GM18517 (cell line): ENCODE data around the gene GPD1.
"Not testable (repeated sequence)": the region's sequence is repeated elsewhere in the genome, so short reads cannot be mapped to it uniquely, and the experiment has no call there.

Experiments
- ATAC-seq: cut with Tn5 transposase; IDR thresholded peaks from one replicate; pipeline ENCODE4 v1.9.1; 2021; ENCODE audit warnings: mild to moderate bottlenecking, moderate library complexity; ENCODE audit not compliant: unreplicated experiment

Gene GPD1

DNA sequence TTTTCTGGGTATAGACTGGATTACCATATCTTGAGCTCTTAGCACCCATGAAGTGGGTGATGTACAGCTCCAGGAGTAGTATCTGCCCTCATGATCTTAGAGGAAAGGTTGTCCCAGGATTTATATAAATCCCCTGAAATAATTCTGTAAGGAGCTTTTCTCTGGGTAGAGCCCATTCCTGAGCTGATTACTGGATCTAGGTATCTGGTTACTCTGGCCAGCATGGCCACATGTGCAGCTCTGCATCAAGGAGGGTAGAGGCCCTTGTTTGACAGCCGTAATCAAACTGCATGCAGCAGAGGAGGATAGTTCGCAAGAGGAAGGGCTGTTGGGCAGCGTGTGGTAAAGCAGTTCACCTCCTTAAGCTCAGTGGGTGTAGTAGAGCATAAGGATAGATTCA, 16.7 kb downstream of the GPD1 start:
- ATAC-seq, result no peak

DNA sequence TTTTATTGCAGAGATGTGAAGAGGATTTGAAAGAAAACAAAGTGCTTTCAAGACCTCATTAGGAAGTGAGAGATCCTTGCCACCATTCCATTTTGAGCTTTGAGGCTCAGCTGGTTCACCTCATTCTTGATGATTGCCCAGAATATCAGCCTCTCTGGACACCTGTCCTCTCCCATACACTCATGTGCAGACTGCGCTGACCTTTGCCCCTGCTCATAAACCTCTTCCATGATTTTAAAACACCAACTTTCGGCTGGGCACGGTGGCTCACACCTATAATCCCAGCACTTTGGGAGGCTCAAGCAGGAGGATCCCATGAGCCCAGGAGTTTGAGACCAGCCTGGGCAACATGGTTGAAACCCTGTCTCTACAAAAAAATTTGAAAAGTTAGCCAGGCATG, 17.1 kb downstream of the GPD1 start:
- no peak for ATAC-seq

DNA sequence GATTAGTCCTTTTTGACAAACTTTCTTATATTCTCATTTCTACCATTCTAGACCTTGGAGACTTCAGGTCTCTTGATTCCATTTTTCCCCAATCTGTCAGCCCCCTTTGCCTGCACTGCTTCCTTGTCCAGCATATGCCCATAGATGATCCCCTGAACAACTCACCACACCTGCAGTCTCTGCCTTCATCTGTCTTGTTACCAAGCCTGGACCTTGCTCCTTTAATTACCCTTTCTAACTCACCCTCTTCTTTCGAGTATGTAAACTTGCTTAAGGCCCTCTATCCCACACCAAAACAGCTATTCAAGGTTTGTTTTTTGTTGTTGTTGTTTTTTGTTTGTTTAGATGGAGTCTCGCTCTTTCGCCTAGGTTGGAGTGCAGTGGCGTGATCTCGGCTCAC, 17.8 kb downstream of the GPD1 start:
- no peak for ATAC-seq

DNA sequence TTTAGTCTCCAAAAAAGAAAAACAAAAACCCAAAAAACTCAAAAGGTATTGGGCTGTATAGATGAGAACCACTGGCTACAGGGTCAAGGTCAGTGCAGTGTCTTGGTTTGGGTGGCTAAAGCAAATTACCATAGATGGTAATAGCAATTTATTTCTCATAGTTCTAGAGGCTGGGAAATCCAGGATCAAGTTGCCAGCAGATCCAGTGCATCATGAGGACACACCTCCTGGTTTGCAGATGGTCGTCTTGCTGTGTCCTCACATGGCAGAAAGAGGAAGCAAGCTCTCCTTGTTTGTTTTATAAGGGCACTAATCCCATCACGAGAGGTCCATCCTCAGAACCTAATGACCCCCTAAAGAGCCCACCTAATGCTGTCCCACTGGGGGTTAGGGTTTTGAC, 19.4 kb downstream of the GPD1 start:
- ATAC-seq, result no peak

DNA sequence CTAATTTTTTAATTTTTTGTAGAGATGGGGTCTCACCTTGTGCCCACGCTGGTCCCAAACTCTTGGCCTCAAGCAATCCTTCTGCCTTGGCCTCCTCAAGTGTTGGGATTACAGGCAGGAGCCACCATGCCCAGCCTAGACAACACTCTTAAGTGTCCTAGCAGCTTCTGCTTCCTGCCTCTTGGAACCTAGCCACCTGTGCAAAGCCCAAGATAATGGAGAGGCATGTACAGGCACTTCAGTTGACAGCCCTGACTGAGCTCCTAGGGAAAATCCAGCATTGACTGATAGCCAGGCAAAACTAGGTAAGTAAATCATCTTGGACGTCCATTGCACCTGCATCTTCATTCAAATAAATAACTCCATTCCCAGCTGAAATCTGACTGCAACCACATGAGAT, 23.7 kb downstream of the GPD1 start:
- ATAC-seq, result no peak

DNA sequence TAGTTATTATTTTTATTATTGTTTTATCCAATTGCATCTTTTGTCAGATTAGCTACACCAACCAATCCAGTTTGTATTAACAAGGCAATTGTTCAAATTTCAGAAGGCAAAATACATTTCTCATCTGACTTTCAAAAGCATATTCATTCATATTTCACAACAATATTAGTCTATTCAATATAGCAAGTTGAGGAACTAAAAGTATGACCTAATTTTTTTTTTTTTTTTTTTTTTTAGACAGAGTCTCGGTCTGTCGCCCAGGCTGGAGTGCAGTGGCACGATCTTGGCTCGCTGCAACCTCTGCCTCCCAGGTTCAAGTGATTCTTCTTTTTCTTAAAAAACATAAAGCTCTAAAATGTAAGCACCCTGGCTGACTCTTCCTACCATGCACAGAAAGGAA, 25.5 kb downstream of the GPD1 start:
- ATAC-seq, result no peak

DNA sequence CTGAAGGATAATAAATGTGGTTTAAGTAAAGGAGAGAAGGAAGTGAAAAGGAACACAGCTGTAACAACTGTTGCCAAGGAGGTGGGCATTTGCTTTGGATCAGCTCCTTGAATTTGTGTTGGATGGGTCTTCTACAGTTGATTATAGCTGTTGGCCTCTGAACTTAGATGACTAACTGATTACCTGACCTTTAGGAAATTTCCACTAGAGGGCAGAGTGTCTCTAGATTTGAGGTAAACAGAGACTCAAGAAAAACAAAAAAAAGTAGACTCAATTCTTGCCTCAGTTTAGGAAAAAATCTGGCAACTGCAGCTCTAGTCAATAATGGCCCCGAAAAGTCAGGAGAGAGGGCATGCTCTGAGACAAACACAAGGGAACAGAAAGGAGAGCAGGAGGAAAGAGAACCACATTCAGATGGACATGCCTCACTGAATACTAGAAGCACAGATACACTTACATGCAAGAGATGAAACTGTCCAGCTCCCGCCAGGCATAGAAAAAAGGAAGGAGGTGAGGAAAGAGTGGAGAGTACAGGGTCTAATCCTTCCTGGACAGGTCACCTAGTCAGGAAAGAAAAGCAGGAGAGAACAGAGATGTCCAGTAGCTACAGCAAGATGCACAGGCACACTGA, 28.8 kb downstream of the GPD1 start:
- ATAC-seq, result no peak

DNA sequence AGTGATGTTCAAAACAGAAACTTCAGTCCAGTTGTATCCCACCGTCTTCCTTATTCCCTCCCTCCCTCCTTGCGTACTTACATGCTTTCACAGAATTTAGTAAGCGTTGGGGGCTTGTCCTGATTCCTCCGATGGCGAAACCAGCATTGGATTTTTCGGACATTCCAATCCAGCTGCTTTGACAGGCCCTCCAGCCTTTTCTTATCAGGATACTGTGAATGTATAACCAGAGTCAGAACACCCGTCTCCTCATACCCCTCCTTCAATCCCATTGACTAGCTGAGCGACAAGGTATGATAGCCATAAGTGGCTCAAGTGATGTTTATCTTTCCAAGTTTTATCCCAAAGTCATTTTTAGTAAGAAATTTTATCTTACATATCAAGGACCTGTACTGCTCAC, 39.2 kb downstream of the GPD1 start:
- no peak for ATAC-seq

DNA sequence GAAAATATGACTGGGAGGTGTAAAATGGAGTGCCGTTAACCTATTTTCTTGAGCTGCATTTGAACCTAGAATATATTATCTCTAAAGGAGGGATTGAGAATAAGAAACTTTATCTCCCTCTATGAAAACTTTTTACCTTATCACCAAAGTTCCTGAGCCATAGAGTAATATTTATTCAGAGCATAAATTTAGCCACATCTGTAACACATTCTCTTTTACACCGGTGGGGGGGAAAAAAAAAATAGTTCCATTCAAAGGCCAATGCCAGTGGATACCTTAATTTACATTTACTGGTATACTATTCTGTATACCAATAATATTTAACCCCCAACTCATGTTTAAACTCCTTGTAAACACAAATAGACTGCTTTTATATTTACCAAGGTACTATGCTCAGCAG, 41.6 kb downstream of the GPD1 start:
- ATAC-seq, result no peak

DNA sequence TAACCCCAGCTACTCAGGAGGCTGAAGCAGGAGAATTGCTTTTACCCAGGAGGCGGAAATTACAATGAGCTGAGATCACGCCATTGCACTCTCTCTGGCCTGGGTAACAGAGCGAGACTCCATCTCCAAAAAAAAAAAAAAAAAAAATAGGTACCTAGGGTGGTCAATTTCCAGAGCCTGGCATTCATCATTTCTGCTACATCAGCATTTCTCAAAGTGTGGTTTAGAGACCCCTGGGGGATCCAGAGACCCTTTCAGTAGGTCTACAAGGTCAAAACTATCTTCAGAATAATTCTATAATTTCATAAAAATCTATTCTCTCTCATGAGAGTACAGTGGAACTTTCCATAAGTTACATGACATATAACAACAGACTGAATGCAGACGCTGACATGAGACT, 43.5 kb downstream of the GPD1 start:
- ATAC-seq, result no peak

DNA sequence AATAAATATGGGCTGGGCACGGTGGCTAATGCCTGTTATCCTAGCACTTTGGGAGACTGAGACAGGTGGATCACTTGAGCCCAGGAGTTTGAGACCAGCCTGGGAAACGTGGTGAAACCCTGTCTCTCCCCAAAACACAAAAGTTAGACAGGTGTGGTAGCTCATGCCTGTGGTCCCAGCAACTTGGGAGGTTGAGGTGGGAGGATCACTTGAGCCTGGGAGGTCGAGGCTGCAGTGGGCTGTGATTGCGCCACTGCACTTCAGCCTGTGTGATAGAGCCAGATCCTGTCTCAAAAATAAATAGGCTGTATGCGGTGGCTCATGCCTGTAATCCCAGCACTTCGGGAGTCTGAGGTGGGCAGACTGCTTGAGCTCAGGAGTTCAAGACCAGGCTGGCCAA, 44.2 kb downstream of the GPD1 start:
- not testable (repeated sequence) for ATAC-seq

DNA sequence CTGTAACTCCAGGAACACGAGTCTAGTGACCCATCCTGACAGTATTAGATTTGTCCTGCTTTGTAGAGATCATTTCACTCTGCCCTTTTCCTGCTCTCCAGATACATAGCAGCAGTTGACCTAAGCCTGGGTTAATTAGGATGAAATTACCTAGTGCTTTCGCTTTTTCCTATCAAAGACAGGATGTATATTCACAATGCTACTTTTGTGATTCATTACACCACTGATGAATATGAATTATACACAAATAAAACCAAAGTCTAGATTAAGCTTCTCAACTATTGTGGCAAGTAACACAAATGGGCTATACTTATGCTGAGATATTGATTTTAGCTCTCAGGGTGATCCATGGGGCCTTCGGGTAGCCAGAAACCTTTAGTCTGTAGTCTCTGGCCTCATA, 45.5 kb downstream of the GPD1 start:
- ATAC-seq, result no peak

DNA sequence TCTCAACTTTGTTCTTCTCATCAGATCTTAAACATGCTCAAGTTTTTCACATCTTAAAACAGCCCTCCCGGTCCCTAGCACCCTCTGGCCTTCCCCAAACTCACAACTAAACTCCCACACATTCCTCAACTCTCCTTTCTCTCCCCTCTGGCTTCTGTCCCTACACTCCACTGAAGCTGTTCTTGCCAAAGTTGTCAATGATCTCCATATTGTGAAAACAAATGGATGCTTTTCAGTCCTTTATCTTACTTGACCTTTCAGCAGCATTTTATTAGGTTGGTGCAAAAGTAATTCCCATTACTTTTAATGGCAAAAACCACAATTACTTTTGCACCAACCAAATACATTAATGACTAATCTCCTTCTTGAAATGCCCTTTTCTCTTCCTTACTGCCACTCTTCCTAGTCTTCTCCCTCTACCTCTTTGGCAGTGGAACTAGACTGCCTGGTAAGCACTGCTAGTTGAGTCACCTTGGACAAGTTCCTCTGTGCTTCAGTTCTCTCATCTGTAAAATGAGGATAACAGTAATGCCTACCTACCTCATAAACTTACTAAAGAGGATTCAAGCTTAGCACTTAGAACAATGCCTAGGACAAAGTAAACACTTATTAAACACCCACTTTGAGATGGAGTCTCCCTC, 47.4 kb downstream of the GPD1 start:
- no peak for ATAC-seq

DNA sequence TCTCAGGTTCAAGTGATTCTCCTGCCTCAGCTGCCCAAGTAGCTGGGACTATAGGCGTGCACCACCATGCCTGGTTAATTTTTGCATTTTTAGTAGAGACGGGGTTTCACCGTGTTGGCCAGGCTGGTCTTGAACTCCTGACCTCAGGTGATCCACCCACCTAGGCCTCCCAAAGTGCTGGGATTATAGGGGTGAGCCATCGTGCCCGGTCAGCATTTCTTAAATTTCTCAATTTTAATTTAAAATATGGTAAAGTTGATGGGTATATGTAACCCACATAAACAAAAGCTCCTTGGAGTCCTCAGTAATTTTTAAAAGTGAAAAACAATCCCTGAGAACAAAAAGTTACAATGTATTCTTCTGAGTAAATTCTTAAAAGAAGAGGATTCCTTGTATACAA, 51.1 kb downstream of the GPD1 start:
- not testable (repeated sequence) for ATAC-seq

DNA sequence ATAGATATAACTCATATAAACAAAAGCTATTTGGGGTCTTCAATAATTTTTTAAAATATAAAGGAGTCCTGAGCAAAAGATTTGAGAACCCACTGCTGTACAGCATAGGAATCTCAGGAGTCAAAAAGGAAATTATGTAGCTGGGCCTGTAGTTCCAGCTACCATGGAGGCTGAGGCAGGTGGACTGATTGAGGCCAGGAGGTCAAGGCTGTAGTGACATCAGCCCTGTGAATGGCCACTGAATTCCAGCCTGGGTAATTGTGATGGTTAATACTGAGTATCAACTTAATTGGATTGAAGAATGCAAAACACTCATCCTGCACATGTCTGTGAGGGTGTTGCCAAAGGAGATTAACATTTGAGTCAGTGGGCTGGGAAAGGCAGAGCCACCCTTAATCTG, 52.8 kb downstream of the GPD1 start:
- no peak for ATAC-seq

DNA sequence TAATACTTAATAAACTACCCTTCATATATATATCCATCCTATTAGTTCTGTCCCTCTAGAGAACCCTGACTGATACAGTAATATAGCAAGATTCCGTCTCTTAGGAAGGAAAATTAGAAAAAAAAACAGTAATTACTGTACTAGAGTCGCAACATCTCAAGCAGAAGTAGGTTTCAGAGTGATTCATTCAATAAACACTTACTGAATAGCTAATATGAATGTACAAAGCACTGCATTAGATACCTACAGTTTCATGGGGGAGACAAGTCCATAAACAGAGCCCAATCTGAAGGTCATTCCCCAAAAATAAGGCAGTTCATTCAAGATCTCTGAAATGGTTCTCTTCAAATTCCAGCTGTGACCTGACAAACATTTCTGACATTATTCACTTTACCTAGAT, 53.5 kb downstream of the GPD1 start:
- no peak for ATAC-seq

DNA sequence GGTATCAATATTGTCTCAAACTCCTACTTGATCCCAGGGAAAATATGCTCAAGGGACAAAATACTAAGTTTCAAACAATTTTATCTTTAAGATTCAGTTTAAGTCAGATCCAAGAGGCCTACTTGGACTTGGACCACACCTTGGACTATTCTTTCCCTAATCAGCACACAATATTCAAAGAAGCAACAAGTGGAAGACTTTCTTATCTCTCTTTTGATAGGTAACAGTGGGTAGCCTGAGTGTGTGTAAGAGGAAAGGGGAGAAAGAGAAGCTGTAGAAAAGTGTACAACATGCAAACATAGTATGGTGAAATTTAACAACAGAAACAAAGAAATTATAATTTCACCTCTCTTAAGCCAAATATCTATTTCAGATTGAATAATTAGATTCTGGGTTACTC, 56.8 kb downstream of the GPD1 start:
- ATAC-seq, result no peak
